Measurements from ENCODE around the gene CRY2. TPM values are rescaled to one million over a fixed set of nuclear protein-coding genes. Genes with fewer than 3 reads are reported as not detected.

CRY2 gene
- total RNA-seq, 2 experiments from 2014 or later: 248 TPM

DNA sequence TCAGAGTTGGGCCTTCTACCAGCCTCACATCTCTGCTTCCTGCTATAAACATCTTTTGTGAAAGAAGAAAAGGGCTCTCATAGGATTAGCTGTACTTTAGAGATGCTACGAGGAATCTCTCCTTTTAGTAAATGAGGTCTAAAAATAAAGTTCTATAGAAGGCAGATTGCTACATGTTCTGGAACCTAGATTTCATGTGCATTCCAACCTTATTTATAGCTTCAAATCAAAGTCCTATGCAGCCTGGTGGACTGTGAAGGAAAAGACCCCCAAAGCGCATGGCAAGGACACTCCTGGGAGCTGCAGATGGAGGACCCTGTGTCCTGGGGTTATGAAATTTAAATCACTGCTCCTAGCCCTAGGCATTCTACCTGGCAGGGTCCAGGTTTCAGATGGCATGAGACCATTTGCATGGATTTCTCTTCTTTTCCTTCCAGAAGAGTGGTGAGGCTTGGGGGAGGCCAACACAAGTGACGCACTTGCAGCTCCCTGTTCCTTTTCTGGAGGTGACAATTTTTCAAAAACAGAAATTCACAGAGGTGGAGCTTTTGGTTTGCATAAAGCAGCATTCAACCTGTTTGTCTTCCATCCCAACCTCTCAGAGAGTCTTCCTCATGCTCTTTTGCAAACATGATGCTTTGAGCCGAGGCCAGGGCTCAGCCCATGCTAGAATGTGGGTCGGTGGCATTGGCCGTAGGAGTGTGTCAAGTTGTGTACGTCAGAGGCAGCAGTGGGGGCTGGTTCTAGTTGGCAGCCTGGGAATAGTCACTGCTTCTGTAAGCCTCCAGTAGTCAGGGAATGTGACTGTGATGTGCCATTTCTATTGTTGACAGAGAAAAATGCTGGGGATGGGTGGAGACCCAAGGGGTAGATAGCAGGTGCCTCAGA lies 6.3 kb downstream of the CRY2 start:
- Mint-ChIP-seq H3K9me3 (no peaks in the 10 kb centered on the region), H3K4me3 (no peak overlapping the region), H3K4me1 (ENCODE audit: low read depth) (peaks cover 32% of the 10 kb centered on the region), H3K36me3 (ENCODE audit: low read depth) (peaks cover 58% of the 10 kb centered on the region), H3K27me3 (no peaks in the 10 kb centered on the region), H3K27ac (no peak overlapping the region)
- TF ChIP-seq, protein P1, sequence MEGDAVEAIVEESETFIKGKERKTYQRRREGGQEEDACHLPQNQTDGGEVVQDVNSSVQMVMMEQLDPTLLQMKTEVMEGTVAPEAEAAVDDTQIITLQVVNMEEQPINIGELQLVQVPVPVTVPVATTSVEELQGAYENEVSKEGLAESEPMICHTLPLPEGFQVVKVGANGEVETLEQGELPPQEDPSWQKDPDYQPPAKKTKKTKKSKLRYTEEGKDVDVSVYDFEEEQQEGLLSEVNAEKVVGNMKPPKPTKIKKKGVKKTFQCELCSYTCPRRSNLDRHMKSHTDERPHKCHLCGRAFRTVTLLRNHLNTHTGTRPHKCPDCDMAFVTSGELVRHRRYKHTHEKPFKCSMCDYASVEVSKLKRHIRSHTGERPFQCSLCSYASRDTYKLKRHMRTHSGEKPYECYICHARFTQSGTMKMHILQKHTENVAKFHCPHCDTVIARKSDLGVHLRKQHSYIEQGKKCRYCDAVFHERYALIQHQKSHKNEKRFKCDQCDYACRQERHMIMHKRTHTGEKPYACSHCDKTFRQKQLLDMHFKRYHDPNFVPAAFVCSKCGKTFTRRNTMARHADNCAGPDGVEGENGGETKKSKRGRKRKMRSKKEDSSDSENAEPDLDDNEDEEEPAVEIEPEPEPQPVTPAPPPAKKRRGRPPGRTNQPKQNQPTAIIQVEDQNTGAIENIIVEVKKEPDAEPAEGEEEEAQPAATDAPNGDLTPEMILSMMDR (IDR thresholded peaks at IDR 0.05): no peak
- Histone ChIP-seq H3K9me3 (ENCODE audit: control insufficient read depth in 1 of 2, insufficient read depth in 1 of 2, low read length in 2 of 2) (no peaks in the 10 kb centered on the region), H3K4me1 (ENCODE audit: insufficient read depth, low read length) (peaks cover 18% of the 10 kb centered on the region), H3K4me3 (ENCODE audit: low read length) (no peak overlapping the region), H3K27me3 (ENCODE audit: control insufficient read depth in 1 of 2, insufficient read depth in 2 of 2, low read length in 2 of 2) (no peaks in the 10 kb centered on the region), H3K36me3 (ENCODE audit: insufficient read depth, low read length) (peaks cover 47% of the 10 kb centered on the region), H3K27ac (ENCODE audit: low read depth in 1 of 2, low read length in 2 of 2) (no peak overlapping the region)
- CTCF ChIA-PET: no interaction called here
- ATAC-seq (ENCODE audit: poor library complexity): no peak
- POLR2A ChIA-PET: interaction anchor here (0.9 kb wide), 1 partner anchor 11 kb away, joined by 3 read pairs; no protein-coding TSS in a partner anchor
- DNase-seq: no peak
- intact Hi-C loops (cut with DNase I, micrococcal nuclease): no loop called here

GRCh38 chr11:45855308-45855707 lies 8.0 kb downstream of the CRY2 start:
- no peaks in the 10 kb centered on the region for H3K27me3 ChIP-seq (ENCODE audit: control insufficient read depth in 1 of 2, insufficient read depth in 2 of 2, low read length in 2 of 2)
- Mint-ChIP-seq H3K27me3 (no peaks in the 10 kb centered on the region), H3K36me3 (ENCODE audit: low read depth) (peaks cover 65% of the 10 kb centered on the region), H3K27ac (no peak overlapping the region), H3K4me1 (ENCODE audit: low read depth) (peaks cover 17% of the 10 kb centered on the region), H3K4me3 (no peak overlapping the region), H3K9me3 (no peaks in the 10 kb centered on the region)
- DNase-seq: no peak
- peaks cover 63% of the 10 kb centered on the region for H3K36me3 ChIP-seq (ENCODE audit: insufficient read depth, low read length)
- TF ChIP-seq, protein P1 (IDR thresholded peaks at IDR 0.05): no peak
- intact Hi-C loops (cut with DNase I, micrococcal nuclease): no loop called here
- no peak overlapping the region for H3K27ac ChIP-seq (ENCODE audit: low read depth in 1 of 2, low read length in 2 of 2)
- peaks cover 10% of the 10 kb centered on the region for H3K4me1 ChIP-seq (ENCODE audit: insufficient read depth, low read length)
- no peak for ATAC-seq (ENCODE audit: poor library complexity)
- ChIA-PET POLR2A (no interaction called here), CTCF (no interaction called here)
- no peak overlapping the region for H3K4me3 ChIP-seq (ENCODE audit: low read length)
- H3K9me3 ChIP-seq (ENCODE audit: control insufficient read depth in 1 of 2, insufficient read depth in 1 of 2, low read length in 2 of 2): no peaks in the 10 kb centered on the region

- H3K4me1 ChIP-seq (ENCODE audit: insufficient read depth, low read length): peaks cover 10% of the 10 kb centered on the region
- Mint-ChIP-seq H3K36me3 (ENCODE audit: low read depth) (peaks cover 65% of the 10 kb centered on the region), H3K4me3 (no peak overlapping the region), H3K27ac (no peak overlapping the region), H3K27me3 (no peaks in the 10 kb centered on the region), H3K4me1 (ENCODE audit: low read depth) (peaks cover 10% of the 10 kb centered on the region), H3K9me3 (no peaks in the 10 kb centered on the region)
- no peak overlapping the region for H3K27ac ChIP-seq (ENCODE audit: low read depth in 1 of 2, low read length in 2 of 2)
- H3K27me3 ChIP-seq (ENCODE audit: control insufficient read depth in 1 of 2, insufficient read depth in 2 of 2, low read length in 2 of 2): no peaks in the 10 kb centered on the region
- no peak for ATAC-seq (ENCODE audit: poor library complexity)
- TF ChIP-seq, protein P1 (IDR thresholded peaks at IDR 0.05): no peak
- H3K36me3 ChIP-seq (ENCODE audit: insufficient read depth, low read length): peaks cover 63% of the 10 kb centered on the region
- DNase-seq: no peak
- ChIA-PET POLR2A (no interaction called here), CTCF (no interaction called here)
- intact Hi-C loops (cut with DNase I, micrococcal nuclease): no loop called here
- no peak overlapping the region for H3K4me3 ChIP-seq (ENCODE audit: low read length)
- H3K9me3 ChIP-seq (ENCODE audit: control insufficient read depth in 1 of 2, insufficient read depth in 1 of 2, low read length in 2 of 2): no peaks in the 10 kb centered on the region
Measured at GRCh38 chr11:45856044-45856468, 8.8 kb downstream of the CRY2 start.

All from CD4-positive, alpha-beta T cell (primary cell).